ENCODE results near the gene KCNN4.
A peak's percentile ranks its signal among the peaks of the same experiment; 100 is the strongest.
"Not testable (repeated sequence)": the region's sequence is repeated elsewhere in the genome, so short reads cannot be mapped to it uniquely, and the experiment has no call there.

KCNN4 gene

GRCh38 chr19:43774103-43774939 is 6.5 kb downstream of the KCNN4 start:
- DNase-seq, result no peak

GRCh38 chr19:43773725-43774102 is 7.1 kb downstream of the KCNN4 start:
- DNase-seq, result no peak

GRCh38 chr19:43769256-43769655 is 11.5 kb downstream of the KCNN4 start:
- DNase-seq, result no peak

GRCh38 chr19:43768273-43769050 is 12.3 kb downstream of the KCNN4 start:
- no peak for DNase-seq

GRCh38 chr19:43767818-43768217 is 13.0 kb downstream of the KCNN4 start:
- no peak for DNase-seq

- DNase-seq, result no peak
Observed at GRCh38 chr19:43767316-43767715, 13.5 kb downstream of the KCNN4 start.

- no peak for DNase-seq
Observed at GRCh38 chr19:43766755-43767043, 14.1 kb downstream of the KCNN4 start.

- peak; percentile 61 for DNase-seq
Observed at GRCh38 chr19:43765109-43765876, 15.5 kb downstream of the KCNN4 start.

- not testable (repeated sequence) for DNase-seq
Observed at GRCh38 chr19:43764684-43765083, 16.1 kb downstream of the KCNN4 start.

GRCh38 chr19:43763473-43763939 is 17.3 kb downstream of the KCNN4 start:
- DNase-seq, result no peak

- no peak for DNase-seq
Observed at GRCh38 chr19:43762814-43763213, 18.0 kb downstream of the KCNN4 start.

GRCh38 chr19:43760941-43761340 is 19.8 kb downstream of the KCNN4 start:
- DNase-seq, result no peak

- no peak for DNase-seq
Observed at GRCh38 chr19:43759515-43759914, 21.3 kb downstream of the KCNN4 start.

GRCh38 chr19:43755256-43755801 is 25.4 kb downstream of the KCNN4 start:
- peak; percentile 72 for DNase-seq

- peak; percentile 98 for DNase-seq
Observed at GRCh38 chr19:43754503-43755255, 26.1 kb downstream of the KCNN4 start, which contains the start of gene SMG9. SMG9 (minus strand) TSS chr19:43754962; CDS start chr19:43750741, 4,221 bp downstream.

- no peak for DNase-seq
Observed at GRCh38 chr19:43754253-43754502, 26.6 kb downstream of the KCNN4 start.

GRCh38 chr19:43752287-43752875 is 28.4 kb downstream of the KCNN4 start:
- no peak for DNase-seq

GRCh38 chr19:43751466-43752220 is 29.1 kb downstream of the KCNN4 start:
- no peak for DNase-seq

GRCh38 chr19:43749898-43750297 is 30.9 kb downstream of the KCNN4 start:
- DNase-seq, result no peak

- DNase-seq, result no peak
Observed at GRCh38 chr19:43749152-43749551, 31.6 kb downstream of the KCNN4 start.

GRCh38 chr19:43748685-43749084 is 32.1 kb downstream of the KCNN4 start:
- DNase-seq, result no peak
